ENCODE measurements around the gene ADAMTS16.

Gene ADAMTS16

DNA sequence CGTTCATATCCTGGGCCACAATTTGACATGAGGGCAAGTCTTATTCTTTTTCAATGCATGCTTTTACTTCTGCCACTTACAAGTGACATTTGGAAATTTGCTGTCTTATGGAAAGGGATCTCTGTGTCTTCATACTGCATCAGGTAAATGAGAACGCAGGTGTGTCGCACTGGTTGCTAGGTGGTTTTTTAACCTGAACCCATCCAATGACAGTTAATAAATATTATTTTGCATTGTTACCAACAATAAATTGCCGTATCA, 1.1 kb downstream of the ADAMTS16 start:
- no peak overlapping the region for H3K14ac ChIP-seq (ENCODE audit: low read length)
- no peak overlapping the region for H2BK12ac ChIP-seq (ENCODE audit: low read length)
- no peak overlapping the region for H3K27ac ChIP-seq (replicated peaks; ENCODE audit: low read length)
- H3K4ac ChIP-seq (ENCODE audit: low read length), result no peak overlapping the region
- H3K36me3 ChIP-seq (replicated peaks in 1 of 2; ENCODE audit: control insufficient read depth in 2 of 2, insufficient read depth in 2 of 2, low read length in 2 of 2), result no peaks in the 10 kb centered on the region
- no peak overlapping the region for H2AK5ac ChIP-seq (ENCODE audit: low read depth, low read length)
- H4K8ac ChIP-seq (ENCODE audit: low read depth, low read length), result no peak overlapping the region
- no peak overlapping the region for H2BK120ac ChIP-seq (ENCODE audit: low read depth, low read length)
- peaks cover 5% of the 10 kb centered on the region for H3K79me1 ChIP-seq (ENCODE audit: low read depth, low read length)
- no peak overlapping the region for H2BK5ac ChIP-seq (ENCODE audit: low read length)
- H3K4me1 ChIP-seq (ENCODE audit: control insufficient read depth in 2 of 2, insufficient read depth in 1 of 2, low read depth in 1 of 2, low read length in 2 of 2), result peaks cover 1 to 2% of the 10 kb centered on the region in 2 donors
- H3K4me3 ChIP-seq (ENCODE audit: low read length in 2 of 2), result no peak overlapping the region
- no peak overlapping the region for H3K4me2 ChIP-seq (ENCODE audit: insufficient read depth, low read length, poor library complexity, severe bottlenecking)
- no peak overlapping the region for H2BK15ac ChIP-seq (ENCODE audit: low read length)
- peaks cover 3 to 26% (median 16%) of the 10 kb centered on the region in 3 experiments for H3K27me3 ChIP-seq (ENCODE audit: control insufficient read depth in 3 of 3, insufficient read depth in 3 of 3, low read depth in 1 of 3, low read length in 3 of 3)
- H3K9me3 ChIP-seq (replicated peaks in 1 of 2; ENCODE audit: control insufficient read depth in 2 of 2, insufficient read depth in 1 of 2, low read depth in 1 of 2, low read length in 2 of 2), result no peaks in the 10 kb centered on the region
- H3K9ac ChIP-seq (ENCODE audit: low read depth, low read length, poor library complexity), result no peak overlapping the region
- no peak overlapping the region for H3K18ac ChIP-seq (ENCODE audit: low read length)
- no peak overlapping the region for H2AFZ ChIP-seq (ENCODE audit: low read length)
- no peak overlapping the region for H4K91ac ChIP-seq (ENCODE audit: low read depth, low read length, poor library complexity)
- no peak overlapping the region for H3K23ac ChIP-seq (ENCODE audit: low read depth, low read length, poor library complexity)
- no peak for DNase-seq (ENCODE audit: low spot score)
- WGBS, 2 donors (ENCODE audit: extremely low coverage in 2 of 2, insufficient read length in 2 of 2, insufficient replicate concordance in 1 of 2), result no CpG with 5 or more reads among the region's 4 CpGs

DNA sequence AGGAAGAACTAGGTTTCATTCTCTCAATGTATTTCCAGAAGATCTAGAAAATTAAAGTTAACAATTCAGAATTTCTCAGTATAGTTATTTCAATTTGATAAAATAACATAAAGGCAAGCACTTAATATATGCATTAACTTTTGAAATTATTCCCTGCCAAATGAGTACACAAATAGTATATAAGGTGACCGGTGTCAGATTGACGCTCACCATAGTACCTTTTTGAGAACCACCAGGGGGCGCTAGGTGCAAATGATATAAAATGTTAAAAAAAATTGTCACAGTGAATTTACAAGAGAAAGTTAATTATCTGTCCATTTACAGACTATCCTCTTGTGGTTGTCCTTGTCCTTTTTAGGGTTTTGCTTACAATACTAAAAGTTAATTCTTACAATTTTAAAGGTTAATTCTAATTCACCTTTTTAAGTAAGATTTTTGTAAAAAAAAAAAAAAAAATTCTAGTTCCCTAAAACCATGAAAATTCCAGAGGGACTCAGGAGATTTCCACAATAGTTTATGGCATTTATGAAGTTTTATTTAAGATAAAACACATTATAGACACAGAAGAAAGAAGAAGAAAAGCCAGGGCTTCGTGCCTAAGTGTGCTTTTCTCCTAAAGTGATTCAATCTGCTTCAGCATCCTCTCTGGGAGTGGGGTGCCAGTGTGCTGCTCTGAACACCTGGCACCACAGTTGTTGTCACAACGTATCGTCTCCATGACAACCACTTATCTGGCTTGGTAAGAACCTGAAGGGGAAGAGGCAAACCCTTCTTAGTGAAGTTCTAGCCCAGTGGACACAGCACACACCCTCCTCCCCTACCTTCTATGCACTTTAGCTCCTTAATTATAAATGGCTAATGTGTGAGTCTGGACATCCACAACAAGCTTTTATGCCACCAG, 1.7 kb downstream of the ADAMTS16 start:
- H3K4me1 ChIP-seq (ENCODE audit: control insufficient read depth in 2 of 2, insufficient read depth in 1 of 2, low read depth in 1 of 2, low read length in 2 of 2), result peaks cover 1 to 2% of the 10 kb centered on the region in 2 donors
- H2AFZ ChIP-seq (ENCODE audit: low read length), result no peak overlapping the region
- no peaks in the 10 kb centered on the region for H3K36me3 ChIP-seq (replicated peaks in 1 of 2; ENCODE audit: control insufficient read depth in 2 of 2, insufficient read depth in 2 of 2, low read length in 2 of 2)
- no peak overlapping the region for H3K14ac ChIP-seq (ENCODE audit: low read length)
- no peak overlapping the region for H4K8ac ChIP-seq (ENCODE audit: low read depth, low read length)
- H3K27ac ChIP-seq (replicated peaks; ENCODE audit: low read length), result no peak overlapping the region
- DNase-seq (ENCODE audit: low spot score), result peak; percentile 68
- H3K27me3 ChIP-seq (ENCODE audit: control insufficient read depth in 3 of 3, insufficient read depth in 3 of 3, low read depth in 1 of 3, low read length in 3 of 3), result peaks cover 3 to 26% (median 16%) of the 10 kb centered on the region in 3 experiments
- no peaks in the 10 kb centered on the region for H3K9me3 ChIP-seq (replicated peaks in 1 of 2; ENCODE audit: control insufficient read depth in 2 of 2, insufficient read depth in 1 of 2, low read depth in 1 of 2, low read length in 2 of 2)
- no peak overlapping the region for H2BK15ac ChIP-seq (ENCODE audit: low read length)
- H2BK12ac ChIP-seq (ENCODE audit: low read length), result no peak overlapping the region
- no peak overlapping the region for H3K4me3 ChIP-seq (ENCODE audit: low read length in 2 of 2)
- no peak overlapping the region for H3K18ac ChIP-seq (ENCODE audit: low read length)
- no peak overlapping the region for H3K4me2 ChIP-seq (ENCODE audit: insufficient read depth, low read length, poor library complexity, severe bottlenecking)
- no peak overlapping the region for H4K91ac ChIP-seq (ENCODE audit: low read depth, low read length, poor library complexity)
- H2BK120ac ChIP-seq (ENCODE audit: low read depth, low read length), result no peak overlapping the region
- H3K79me1 ChIP-seq (ENCODE audit: low read depth, low read length), result peaks cover 5% of the 10 kb centered on the region
- H2AK5ac ChIP-seq (ENCODE audit: low read depth, low read length), result no peak overlapping the region
- WGBS, 2 donors (ENCODE audit: extremely low coverage in 2 of 2, insufficient read length in 2 of 2, insufficient replicate concordance in 1 of 2), result no CpG with 5 or more reads among the region's 6 CpGs
- H2BK5ac ChIP-seq (ENCODE audit: low read length), result no peak overlapping the region
- H3K4ac ChIP-seq (ENCODE audit: low read length), result no peak overlapping the region
- H3K9ac ChIP-seq (ENCODE audit: low read depth, low read length, poor library complexity), result no peak overlapping the region
- H3K23ac ChIP-seq (ENCODE audit: low read depth, low read length, poor library complexity), result no peak overlapping the region

DNA sequence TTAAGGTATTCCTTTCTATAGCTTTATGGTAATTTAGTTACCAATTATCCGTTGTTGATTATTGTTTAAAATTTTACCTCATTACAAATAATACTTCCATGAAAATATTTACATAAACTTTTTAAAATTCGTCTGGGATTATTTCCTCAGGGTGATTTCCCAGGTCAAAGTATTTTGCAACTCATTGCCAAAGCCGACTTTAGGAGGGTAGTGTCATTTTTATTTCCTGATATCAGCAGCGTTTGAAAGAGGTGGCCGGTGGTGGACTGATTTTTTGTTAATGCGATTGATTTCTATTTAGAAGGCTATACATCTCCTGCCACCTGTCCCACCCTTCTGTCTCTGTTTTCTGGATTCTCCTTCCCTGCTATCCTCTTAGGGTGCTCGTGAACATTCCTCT, 4.3 kb downstream of the ADAMTS16 start:
- no peak overlapping the region for H2BK5ac ChIP-seq (ENCODE audit: low read length)

DNA sequence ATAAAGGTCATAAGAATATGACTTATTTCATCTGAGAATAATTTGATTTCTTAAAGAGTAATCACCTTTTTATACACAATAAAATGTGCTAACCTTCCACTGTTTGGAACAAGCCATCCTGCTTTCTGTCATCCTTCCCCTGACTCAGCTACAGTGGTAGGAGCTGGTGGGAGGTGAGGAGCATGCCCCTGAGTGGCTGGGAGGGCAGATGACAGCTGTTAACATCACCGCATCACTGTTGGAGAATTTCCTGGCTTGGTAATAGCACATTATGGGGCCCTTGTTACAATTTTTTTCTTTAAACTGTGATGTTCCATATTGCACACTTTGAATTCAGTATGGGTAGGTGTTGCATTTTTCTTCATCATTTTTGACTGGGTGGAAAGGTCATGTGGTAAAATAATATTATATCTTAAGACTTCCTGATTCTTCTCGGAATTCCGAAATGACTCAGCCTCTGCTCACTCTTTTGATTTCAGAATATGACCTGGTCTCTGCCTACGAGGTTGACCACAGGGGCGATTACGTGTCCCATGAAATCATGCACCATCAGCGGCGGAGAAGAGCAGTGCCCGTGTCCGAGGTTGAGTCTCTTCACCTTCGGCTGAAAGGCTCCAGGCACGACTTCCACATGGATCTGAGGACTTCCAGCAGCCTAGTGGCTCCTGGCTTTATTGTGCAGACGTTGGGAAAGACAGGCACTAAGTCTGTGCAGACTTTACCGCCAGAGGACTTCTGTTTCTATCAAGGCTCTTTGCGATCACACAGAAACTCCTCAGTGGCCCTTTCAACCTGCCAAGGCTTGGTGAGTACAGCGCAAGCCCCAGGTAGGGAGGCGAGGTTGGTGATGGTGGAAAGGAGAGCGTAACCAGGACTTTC, 5.8 kb downstream of the ADAMTS16 start:
- no CpG with 5 or more reads among the region's 18 CpGs for WGBS, 2 donors (ENCODE audit: extremely low coverage in 2 of 2, insufficient read length in 2 of 2, insufficient replicate concordance in 1 of 2)
- no peaks in the 10 kb centered on the region for H3K79me1 ChIP-seq (ENCODE audit: low read depth, low read length)
- H2AK5ac ChIP-seq (ENCODE audit: low read depth, low read length), result no peak overlapping the region
- H2AFZ ChIP-seq (ENCODE audit: low read length), result no peak overlapping the region
- H2BK5ac ChIP-seq (ENCODE audit: low read length), result no peak overlapping the region
- no peak overlapping the region for H3K14ac ChIP-seq (ENCODE audit: low read length)
- H3K18ac ChIP-seq (ENCODE audit: low read length), result peak overlapping the region; percentile 64
- no peak overlapping the region for H4K91ac ChIP-seq (ENCODE audit: low read depth, low read length, poor library complexity)
- H3K27me3 ChIP-seq (ENCODE audit: control insufficient read depth in 3 of 3, insufficient read depth in 3 of 3, low read depth in 1 of 3, low read length in 3 of 3), result peaks cover 2 to 7% (median 5%) of the 10 kb centered on the region in 3 experiments
- no peak overlapping the region for H2BK12ac ChIP-seq (ENCODE audit: low read length)
- H2BK15ac ChIP-seq (ENCODE audit: low read length), result no peak overlapping the region
- no peak overlapping the region for H3K27ac ChIP-seq (replicated peaks; ENCODE audit: low read length)
- H3K9ac ChIP-seq (ENCODE audit: low read depth, low read length, poor library complexity), result no peak overlapping the region
- DNase-seq (ENCODE audit: low spot score), result no peak
- no peak overlapping the region for H3K23ac ChIP-seq (ENCODE audit: low read depth, low read length, poor library complexity)
- H3K4ac ChIP-seq (ENCODE audit: low read length), result no peak overlapping the region
- H4K8ac ChIP-seq (ENCODE audit: low read depth, low read length), result no peak overlapping the region
- no peak overlapping the region for H3K4me3 ChIP-seq (ENCODE audit: low read length in 2 of 2)
- peaks cover 1 to 2% of the 10 kb centered on the region in 2 donors for H3K4me1 ChIP-seq (ENCODE audit: control insufficient read depth in 2 of 2, insufficient read depth in 1 of 2, low read depth in 1 of 2, low read length in 2 of 2)
- H2BK120ac ChIP-seq (ENCODE audit: low read depth, low read length), result no peak overlapping the region
- no peaks in the 10 kb centered on the region for H3K36me3 ChIP-seq (replicated peaks in 1 of 2; ENCODE audit: control insufficient read depth in 2 of 2, insufficient read depth in 2 of 2, low read length in 2 of 2)
- peaks cover 2 to 5% of the 10 kb centered on the region in 2 donors for H3K9me3 ChIP-seq (replicated peaks in 1 of 2; ENCODE audit: control insufficient read depth in 2 of 2, insufficient read depth in 1 of 2, low read depth in 1 of 2, low read length in 2 of 2)
- H3K4me2 ChIP-seq (ENCODE audit: insufficient read depth, low read length, poor library complexity, severe bottlenecking), result no peak overlapping the region

More for the DNA sequence above, 4.3 kb downstream of the ADAMTS16 start:
- Histone ChIP-seq H3K79me1 (ENCODE audit: low read depth, low read length) (peaks cover 3% of the 10 kb centered on the region), H3K36me3 (replicated peaks in 1 of 2; ENCODE audit: control insufficient read depth in 2 of 2, insufficient read depth in 2 of 2, low read length in 2 of 2) (no peaks in the 10 kb centered on the region), H3K27me3 (ENCODE audit: control insufficient read depth in 3 of 3, insufficient read depth in 3 of 3, low read depth in 1 of 3, low read length in 3 of 3) (peaks cover 3 to 20% (median 12%) of the 10 kb centered on the region in 3 experiments), H3K18ac (ENCODE audit: low read length) (no peak overlapping the region), H3K4me3 (ENCODE audit: low read length in 2 of 2) (peak overlapping the region in 1 of 2 donors; percentile 26), H2BK120ac (ENCODE audit: low read depth, low read length) (no peak overlapping the region), H3K9me3 (replicated peaks in 1 of 2; ENCODE audit: control insufficient read depth in 2 of 2, insufficient read depth in 1 of 2, low read depth in 1 of 2, low read length in 2 of 2) (no peaks in the 10 kb centered on the region), H3K27ac (replicated peaks; ENCODE audit: low read length) (no peak overlapping the region), H2BK15ac (ENCODE audit: low read length) (no peak overlapping the region), H3K4me1 (ENCODE audit: control insufficient read depth in 2 of 2, insufficient read depth in 1 of 2, low read depth in 1 of 2, low read length in 2 of 2) (peaks cover 1 to 2% of the 10 kb centered on the region in 2 donors), H2AK5ac (ENCODE audit: low read depth, low read length) (no peak overlapping the region), H2BK12ac (ENCODE audit: low read length) (no peak overlapping the region), H3K4me2 (ENCODE audit: insufficient read depth, low read length, poor library complexity, severe bottlenecking) (no peak overlapping the region), H4K91ac (ENCODE audit: low read depth, low read length, poor library complexity) (no peak overlapping the region), H3K9ac (ENCODE audit: low read depth, low read length, poor library complexity) (no peak overlapping the region), H3K4ac (ENCODE audit: low read length) (no peak overlapping the region), H2AFZ (ENCODE audit: low read length) (no peak overlapping the region), H3K14ac (ENCODE audit: low read length) (no peak overlapping the region), H3K23ac (ENCODE audit: low read depth, low read length, poor library complexity) (no peak overlapping the region), H4K8ac (ENCODE audit: low read depth, low read length) (no peak overlapping the region)
- no peak for DNase-seq (ENCODE audit: low spot score)
- no CpG with 5 or more reads among the region's 7 CpGs for WGBS, 2 donors (ENCODE audit: extremely low coverage in 2 of 2, insufficient read length in 2 of 2, insufficient replicate concordance in 1 of 2)
